GM12872 (cell line): ENCODE data around the gene CARD11.

Experiments
- CTCF ChIP-seq: IDR thresholded peaks from 3 replicates; pipeline ENCODE4 v1.5.1; 2011; ENCODE audit warnings: low read depth, mild to moderate bottlenecking, low read length, moderate library complexity; ENCODE audit not compliant: insufficient read depth

The CARD11 gene

DNA sequence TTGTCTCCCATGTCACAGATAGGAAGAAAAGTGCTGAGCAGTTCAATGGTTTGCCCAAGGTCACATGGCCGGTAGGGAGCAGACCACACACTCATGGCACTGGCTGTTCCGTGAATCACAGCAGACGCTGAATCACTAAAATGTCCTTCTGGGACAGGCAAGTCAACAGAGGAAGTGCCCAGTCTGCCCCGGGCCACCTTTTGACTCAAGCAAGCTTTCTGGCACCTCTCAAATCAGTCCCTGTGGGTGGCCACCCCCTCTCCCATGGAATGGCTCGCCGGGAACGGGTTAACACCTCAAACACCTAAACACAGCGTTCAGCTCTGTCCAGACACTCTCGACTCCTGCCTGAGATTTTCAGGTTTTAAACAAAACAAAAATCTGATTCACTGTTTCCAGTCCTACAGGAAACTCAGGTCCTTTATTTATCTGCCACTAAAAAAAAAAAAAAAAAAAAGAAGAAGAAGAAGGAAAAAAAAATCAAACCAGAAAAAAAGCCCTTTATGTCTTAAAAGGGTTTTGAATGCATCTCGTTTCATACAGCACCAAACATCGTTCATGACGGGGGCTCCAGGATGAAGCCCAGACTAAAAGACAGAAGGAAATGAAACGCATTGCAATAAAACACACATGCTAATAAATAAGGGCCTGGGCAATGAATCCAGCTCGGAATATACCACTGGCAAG is 15.5 kb downstream of the CARD11 start:
- TF ChIP-seq CTCF, result no peak

- no peak for TF ChIP-seq CTCF
Measured at GRCh38 chr7:3027005-3027845, 16.4 kb downstream of the CARD11 start.

GRCh38 chr7:3025616-3026015 is 18.1 kb downstream of the CARD11 start:
- no peak for TF ChIP-seq CTCF

GRCh38 chr7:3021825-3022224 is 21.8 kb downstream of the CARD11 start:
- TF ChIP-seq CTCF, result no peak

DNA sequence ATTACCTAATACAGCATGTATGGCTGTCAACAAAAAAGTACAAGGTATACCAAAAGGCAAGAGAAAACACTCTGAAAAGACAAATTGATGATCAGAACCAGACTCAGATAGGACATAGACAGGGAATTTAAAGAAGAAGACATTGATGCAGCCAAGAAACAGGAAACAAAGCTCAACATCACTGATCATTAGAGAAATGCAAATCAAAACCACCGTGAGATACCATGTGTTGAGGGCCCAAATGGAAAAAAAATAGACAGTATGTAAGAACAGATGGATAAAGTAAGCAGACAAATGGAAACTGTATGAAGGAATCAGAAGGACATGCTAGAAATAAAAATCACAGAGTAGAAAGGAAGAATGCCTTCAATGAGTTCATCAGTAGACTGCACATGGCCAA is 23.3 kb downstream of the CARD11 start:
- TF ChIP-seq CTCF, result no peak

DNA sequence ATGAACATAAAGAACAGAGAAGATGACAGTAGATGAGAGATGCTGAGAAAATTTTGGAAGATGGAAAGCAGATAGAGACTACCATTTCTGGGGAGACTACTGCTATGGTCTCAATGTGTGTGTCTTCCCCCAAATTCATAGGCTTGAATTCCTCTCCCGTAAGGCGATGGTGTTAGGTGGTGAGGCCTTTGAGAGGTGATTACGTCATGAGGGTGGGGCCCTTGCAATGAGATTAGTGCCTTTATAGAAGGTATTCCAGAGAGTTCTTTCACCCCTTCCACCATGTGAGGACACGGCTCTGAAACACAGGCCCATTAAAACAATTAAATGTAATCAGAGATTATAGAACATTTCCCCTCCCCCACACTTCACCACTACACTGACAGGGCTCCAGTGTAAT is 23.9 kb downstream of the CARD11 start:
- no peak for TF ChIP-seq CTCF

DNA sequence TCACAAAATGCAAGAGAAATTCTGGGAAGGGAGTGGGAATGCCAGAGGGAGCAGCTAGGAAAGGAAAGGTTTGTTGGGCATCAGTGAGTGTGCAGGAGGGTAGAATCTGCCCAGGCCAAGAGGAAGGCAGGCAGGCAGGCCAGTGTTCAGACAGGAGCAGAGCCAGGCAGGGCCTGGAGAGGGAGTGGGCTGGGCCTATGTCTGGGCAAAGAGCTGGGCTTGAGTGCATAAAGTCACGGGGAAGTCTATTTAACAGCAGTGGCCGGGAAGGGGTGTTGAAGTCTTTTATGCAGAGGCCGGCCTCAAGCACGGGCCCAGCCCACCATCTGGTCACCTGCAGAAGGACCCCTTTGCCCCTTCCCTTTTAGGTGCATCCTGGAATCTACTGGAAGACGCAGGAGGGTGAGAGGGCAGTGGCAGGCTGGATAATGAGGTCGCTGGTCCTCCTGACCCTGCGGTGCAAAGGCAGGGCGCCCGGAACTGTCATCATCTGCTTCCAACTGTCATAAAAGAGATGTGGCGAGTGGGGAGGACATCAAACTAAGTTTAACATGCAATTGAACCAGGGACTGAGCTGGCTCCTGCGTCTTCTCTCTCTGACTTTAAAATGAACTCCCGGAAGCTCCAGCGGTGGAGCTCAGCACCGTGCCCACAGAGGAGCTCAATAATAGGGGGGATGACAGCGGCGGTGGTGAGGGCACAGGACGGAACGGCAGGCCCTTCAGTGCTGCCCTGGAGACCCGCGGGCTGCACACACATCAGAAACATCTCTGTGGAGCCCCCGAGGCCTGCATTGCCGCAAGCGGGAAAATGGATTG is 29.5 kb downstream of the CARD11 start:
- no peak for TF ChIP-seq CTCF
